Measurements from ENCODE around the gene STYXL1.

STYXL1 gene

GRCh38 chr7:76080204-76080603 is 32.4 kb upstream of the STYXL1 start:
- in situ Hi-C loops (cut with HindIII; ENCODE audit: low sequenced_read_pairs), result no loop called here
- DNase-seq (ENCODE audit: low read depth, low spot score), result no peak
- H3K4me3 ChIP-seq (ENCODE audit: low read depth, low read length), result no peak overlapping the region
- no peak for TF ChIP-seq CTCF (IDR thresholded peaks at IDR 0.05; ENCODE audit: low read depth, low read length)

- in situ Hi-C loops (cut with HindIII; ENCODE audit: low sequenced_read_pairs), result no loop called here
- H3K4me3 ChIP-seq (ENCODE audit: low read depth, low read length), result no peak overlapping the region
- no peak for DNase-seq (ENCODE audit: low read depth, low spot score)
- no peak for TF ChIP-seq CTCF (IDR thresholded peaks at IDR 0.05; ENCODE audit: low read depth, low read length)
Measured at GRCh38 chr7:76077435-76077834, 29.6 kb upstream of the STYXL1 start.

- TF ChIP-seq CTCF (IDR thresholded peaks at IDR 0.05; ENCODE audit: low read depth, low read length), result no peak
- in situ Hi-C loops (cut with HindIII; ENCODE audit: low sequenced_read_pairs), result no loop called here
Measured at GRCh38 chr7:76076995-76077394, 29.2 kb upstream of the STYXL1 start.

DNA sequence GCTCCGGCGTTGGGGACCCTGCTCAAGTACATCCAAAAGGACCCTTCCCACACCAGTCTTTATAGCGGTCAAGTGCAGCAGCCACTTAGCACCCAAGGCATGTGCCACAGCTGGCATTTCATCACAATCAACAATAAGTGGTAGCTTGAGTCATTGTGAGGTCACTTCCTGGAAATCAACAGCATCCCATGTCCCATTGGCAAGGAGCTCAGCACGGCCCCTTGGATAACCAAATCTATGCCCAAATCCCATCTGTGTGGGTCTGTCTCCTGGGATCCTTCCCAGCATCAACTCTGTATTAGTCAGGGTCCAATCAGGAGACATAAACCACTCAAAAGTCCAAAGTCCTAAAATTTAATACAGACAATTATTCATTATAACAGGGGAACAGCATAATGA is 27.2 kb upstream of the STYXL1 start:
- no peak overlapping the region for H3K4me3 ChIP-seq (ENCODE audit: low read depth, low read length)
- no peak for TF ChIP-seq CTCF (IDR thresholded peaks at IDR 0.05; ENCODE audit: low read depth, low read length)
- in situ Hi-C loops (cut with HindIII; ENCODE audit: low sequenced_read_pairs), result no loop called here
- no peak for DNase-seq (ENCODE audit: low read depth, low spot score)

More at GRCh38 chr7:76076995-76077394, 29.2 kb upstream of the STYXL1 start:
- no peak for DNase-seq (ENCODE audit: low read depth, low spot score)
- no peak overlapping the region for H3K4me3 ChIP-seq (ENCODE audit: low read depth, low read length)

- TF ChIP-seq CTCF (IDR thresholded peaks at IDR 0.05; ENCODE audit: low read depth, low read length), result no peak
- DNase-seq (ENCODE audit: low read depth, low spot score), result no peak
- in situ Hi-C loops (cut with HindIII; ENCODE audit: low sequenced_read_pairs), result no loop called here
- H3K4me3 ChIP-seq (ENCODE audit: low read depth, low read length), result no peak overlapping the region
Measured at GRCh38 chr7:76074306-76074971, 26.6 kb upstream of the STYXL1 start.

DNA sequence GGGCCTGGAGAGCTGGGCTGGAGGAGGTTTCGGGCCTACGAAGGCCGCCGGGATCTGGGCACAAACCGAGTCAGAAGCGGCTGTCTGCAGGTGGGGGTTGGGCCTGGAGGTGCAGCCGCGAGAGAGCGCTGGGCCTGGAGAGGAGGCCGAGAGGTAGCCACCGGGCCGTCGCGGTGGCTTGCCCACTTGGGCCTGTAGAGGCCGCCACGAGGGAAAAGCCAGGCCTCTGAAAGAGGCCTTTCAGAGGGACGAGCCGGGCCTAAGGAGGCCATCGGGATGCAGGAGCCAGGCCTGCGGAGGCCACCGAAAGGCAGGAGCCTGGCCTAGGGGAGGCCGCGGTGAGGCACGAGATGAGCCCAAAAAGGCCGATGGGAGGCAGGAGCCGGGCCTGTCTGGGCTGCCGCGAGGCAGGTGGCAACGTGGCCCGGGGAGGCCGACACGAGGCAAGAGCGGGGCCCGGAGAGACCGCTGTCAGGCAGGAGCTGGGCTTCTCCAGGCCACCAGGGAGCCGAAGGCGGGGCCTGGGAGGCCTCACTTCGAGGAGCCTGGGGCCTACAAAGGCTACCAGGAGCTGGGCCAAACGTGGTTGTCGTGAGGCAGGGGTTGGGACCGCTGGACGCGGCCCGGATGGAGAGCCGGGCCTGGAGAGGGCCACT is 25.7 kb upstream of the STYXL1 start:
- in situ Hi-C loops (cut with HindIII; ENCODE audit: low sequenced_read_pairs), result no loop called here
- TF ChIP-seq CTCF (IDR thresholded peaks at IDR 0.05; ENCODE audit: low read depth, low read length), result no peak
- H3K4me3 ChIP-seq (ENCODE audit: low read depth, low read length), result no peak overlapping the region
- DNase-seq (ENCODE audit: low read depth, low spot score), result no peak
